Gastroesophageal sphincter (tissue), 2 donors: ENCODE measurements around the gene PRICKLE4.

ENCODE experiments used
- POLR2A ChIP-seq, 2 donors: fragments of 450-650 bp; IDR thresholded peaks; one replicate each; pipeline ENCODE4 v1.6.1; 2017; ENCODE audit warnings: antibody characterized with exemption in 2 of 2, mild to moderate bottlenecking in 2 of 2, moderate library complexity in 1 of 2
- POLR2AphosphoS5 ChIP-seq: sonication (generic); formaldehyde crosslinking; IDR thresholded peaks from one replicate; pipeline ENCODE4 v1.6.1; 2017; ENCODE audit warnings: antibody characterized with exemption

DNA sequence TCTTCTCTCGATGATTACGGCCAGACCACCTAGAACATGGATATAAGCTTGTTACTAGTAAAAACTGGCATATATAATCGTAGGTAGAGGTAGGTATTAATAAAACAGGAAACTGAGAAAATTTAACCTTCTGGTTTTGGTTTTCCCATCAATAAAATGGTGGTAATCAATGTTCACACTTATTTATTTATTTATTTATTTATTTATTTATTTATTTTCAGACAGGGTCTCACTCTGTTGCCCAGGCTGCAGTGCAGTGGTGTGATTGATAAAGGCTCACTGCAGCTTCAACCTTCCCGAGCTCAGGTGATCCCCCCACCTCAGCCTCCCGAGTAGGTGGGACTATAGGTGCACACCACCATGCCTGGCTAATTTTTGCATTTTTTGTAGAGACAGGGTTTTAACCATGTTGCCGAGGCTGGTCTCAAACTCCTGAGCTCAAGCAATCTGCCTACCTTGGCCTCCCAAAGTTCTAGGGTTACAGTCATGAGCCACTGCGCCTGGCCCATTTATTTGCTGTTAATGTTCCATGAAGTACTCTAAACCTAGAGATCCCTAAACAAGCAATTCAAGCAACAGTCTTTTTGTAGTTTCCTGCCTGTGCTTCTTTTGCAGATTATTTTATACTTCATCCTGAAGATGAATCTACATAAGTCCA lies 18.4 kb downstream of the PRICKLE4 start:
- TF ChIP-seq POLR2A (IDR thresholded peaks at IDR 0.05) (no peak), POLR2AphosphoS5 (no peak)
